GM12878 (cell line): Measurements from ENCODE around the gene MFNG. TPM values are rescaled to one million over a fixed set of nuclear protein-coding genes. Genes with fewer than 3 reads are reported as not detected.

ENCODE experiments used
- ATAC-seq: fragments of 200-7000 bp; cut with Tn5 transposase; 3 replicates; pipeline ENCODE4 v1.9.1; 2020; ENCODE audit warnings: mild to moderate bottlenecking, moderate library complexity
- BruUV-seq: library from RNA; stranded (reverse); fragments of 400-500 nt; replicated peaks from 2 replicates; lab custom pipeline; 2021; lab: Mats Ljungman, UMichigan
- CTCF ChIA-PET: fragments of 300-600 bp; sonication (Branson Sonifier 250); formaldehyde crosslinking; extraction: SDS; loops from one replicate; lab custom pipeline; 2021; ENCODE audit warnings: inconsistent platforms; lab: Yijun Ruan, JAX
- POLR2A ChIA-PET: fragments of 350-600 bp; formaldehyde crosslinking; extraction: SDS; loops from one replicate; lab custom pipeline; 2021; ENCODE audit warnings: inconsistent platforms; lab: Charles Lee
- RAD21 ChIA-PET: fragments of 300-600 bp; sonication (Branson Sonifier 250); formaldehyde crosslinking; loops from one replicate; lab custom pipeline; 2023; ENCODE audit warnings: antibody characterized with exemption; ENCODE audit not compliant: unreplicated experiment; lab: Charles Lee
- SMC1A ChIA-PET: fragments of 300-600 bp; sonication (Branson Sonifier 250); formaldehyde crosslinking; loops from one replicate; lab custom pipeline; 2023; ENCODE audit not compliant: unreplicated experiment, uncharacterized antibody; lab: Charles Lee
- DNase-seq: peaks from one replicate; pipeline ENCODE4 v3.0.0-alpha.2; 2011; ENCODE audit warnings: low read depth, low spot score
- FAIRE-seq: peaks from 3 replicates; lab custom pipeline; 2011; peaks lifted over from hg19 to GRCh38; lab: Jason Lieb, UNC
- H2AFZ ChIP-seq: 2 replicates; pipeline ENCODE4 v1.6.0; 2011; ENCODE audit warnings: low read depth, low read length, control low read depth; ENCODE audit not compliant: control insufficient read depth
- H3K27ac ChIP-seq: 2 replicates; pipeline ENCODE4 v1.5.1; 2011; ENCODE audit warnings: control low read depth; ENCODE audit not compliant: control insufficient read depth, insufficient read depth
- H3K27me3 ChIP-seq, 2 experiments: replicated peaks in 1 of 2; 2 replicates each; pipeline versions ENCODE4 v1.6.0 to v1.6.1; 2011; ENCODE audit warnings: low read length in 1 of 2; ENCODE audit not compliant: control insufficient read depth in 2 of 2, insufficient read depth in 2 of 2
- H3K36me3 ChIP-seq, 2 experiments: 2 replicates each; pipeline ENCODE4 v1.5.1; 2011; ENCODE audit warnings: low read length in 1 of 2; ENCODE audit not compliant: control insufficient read depth in 2 of 2, insufficient read depth in 2 of 2
- H3K4me1 ChIP-seq: 2 replicates; pipeline ENCODE4 v1.6.1; 2011; ENCODE audit warnings: mild to moderate bottlenecking, low read length, moderate library complexity, mixed read lengths; ENCODE audit not compliant: control insufficient read depth, insufficient read depth
- H3K4me2 ChIP-seq: 2 replicates; pipeline ENCODE4 v1.6.0; 2011; ENCODE audit warnings: control low read depth; ENCODE audit not compliant: control insufficient read depth, insufficient read depth
- H3K4me3 ChIP-seq: fragments of 200-600 bp; sonication (generic); 2 replicates; pipeline ENCODE4 v1.5.1; 2016
- H3K79me2 ChIP-seq: 2 replicates; pipeline ENCODE4 v1.6.0; 2011; ENCODE audit warnings: low read length; ENCODE audit not compliant: control insufficient read depth, insufficient read depth
- H3K9ac ChIP-seq: 2 replicates; pipeline ENCODE4 v1.8.0; 2011; ENCODE audit warnings: low read length, control low read depth, mixed read lengths; ENCODE audit not compliant: control insufficient read depth, insufficient read depth
- H3K9me3 ChIP-seq: replicated peaks from 3 replicates; pipeline ENCODE4 v1.5.1; 2011; ENCODE audit warnings: mild to moderate bottlenecking, low read length; ENCODE audit not compliant: control insufficient read depth, insufficient read depth
- H4K20me1 ChIP-seq: 2 replicates; pipeline ENCODE4 v1.6.0; 2011; ENCODE audit not compliant: control insufficient read depth, insufficient read depth
- ASH2L ChIP-seq: fragments of 300-600, 200-600 bp; sonication (generic); IDR thresholded peaks from 2 replicates; pipeline ENCODE4 v1.6.1; 2017; ENCODE audit warnings: low read depth, mild to moderate bottlenecking, borderline replicate concordance
- BRCA1 ChIP-seq: IDR thresholded peaks from 2 replicates; pipeline ENCODE4 v1.6.1; 2011; ENCODE audit warnings: low read depth, low read length, improper control_type of control experiment
- CTCF ChIP-seq, 3 experiments: IDR thresholded peaks in 2 of 3; conservative IDR thresholded peaks in 1 of 3; 2 replicates each; pipeline ENCODE4 v1.5.1; 2011; ENCODE audit warnings: low read depth in 3 of 3, low read length in 3 of 3, mild to moderate bottlenecking in 3 of 3, control low read depth in 2 of 3, moderate library complexity in 2 of 3, inconsistent platforms in 1 of 3, mixed read lengths in 1 of 3; ENCODE audit not compliant: control insufficient read depth in 2 of 3, insufficient read depth in 1 of 3; ENCODE audit errors: extremely low read depth in 1 of 3
- DPF2 ChIP-seq: fragments of 450-650 bp; IDR thresholded peaks from 2 replicates; pipeline ENCODE4 v1.6.1; 2017; ENCODE audit warnings: mild to moderate bottlenecking
- E2F8 ChIP-seq: fragments of 450-650 bp; IDR thresholded peaks from 2 replicates; pipeline ENCODE4 v1.6.1; 2018; ENCODE audit warnings: mild to moderate bottlenecking, low read depth, moderate library complexity; ENCODE audit not compliant: partially characterized antibody
- ETV6 ChIP-seq, 2 experiments: fragments of 450-650 bp in 1 of 2; IDR thresholded peaks in 1 of 2; conservative IDR thresholded peaks in 1 of 2; 2 replicates each; pipeline ENCODE4 v1.6.1; 2014; ENCODE audit warnings: antibody characterized with exemption in 1 of 2, borderline replicate concordance in 1 of 2, low read depth in 1 of 2, mild to moderate bottlenecking in 1 of 2, moderate library complexity in 1 of 2
- POLR2AphosphoS5 ChIP-seq: IDR thresholded peaks from 2 replicates; pipeline ENCODE4 v1.6.1; 2011; ENCODE audit warnings: mild to moderate bottlenecking, low read length, inconsistent platforms
- RAD21 ChIP-seq: IDR thresholded peaks from 2 replicates; pipeline ENCODE4 v1.6.1; 2011; ENCODE audit warnings: mild to moderate bottlenecking, low read depth, low read length, moderate library complexity; ENCODE audit not compliant: insufficient read depth
- REST ChIP-seq: IDR thresholded peaks from 2 replicates; pipeline ENCODE4 v1.6.1; 2012; ENCODE audit warnings: mild to moderate bottlenecking, low read depth, low read length
- SP1 ChIP-seq: IDR thresholded peaks from one replicate; pipeline ENCODE4 v1.6.1; 2011; ENCODE audit warnings: low read depth, low read length
- YBX1 ChIP-seq: fragments of 450-650 bp; IDR thresholded peaks from 2 replicates; pipeline ENCODE4 v1.6.1; 2016; ENCODE audit warnings: antibody characterized with exemption
- WGBS: methylation state at CpG from one replicate; pipeline ENCODE4 v1.1.6; 2016; ENCODE audit warnings: low lambda C conversion rate; ENCODE audit not compliant: insufficient replicate concordance, insufficient coverage; ENCODE audit errors: missing lambda C conversion rate; 5-methylcytosine and 5-hydroxymethylcytosine counted together
- in situ Hi-C: fragments of 300-500 bp; cut with MboI; formaldehyde crosslinking; loops from 9 replicates; pipeline ENCODE4 v1.14.3; 2018; ENCODE audit warnings: mixed read lengths
- intact Hi-C: fragments of 100-400 bp; cut with micrococcal nuclease; formaldehyde crosslinking; loops from one replicate; pipeline ENCODE4 v1.14.2; 2022; ENCODE audit not compliant: unreplicated experiment
- polyA plus RNA-seq, 11 experiments: library from polyadenylated mRNA; depleted of rRNA in 4 of 11; unstranded in 6 of 11; stranded (reverse) in 5 of 11; fragments of >200 nt; fragmentation: Nextera tagmentation in 4 of 11; fragmentation: Illumina TruSeq in 1 of 11; extraction: Ambion mirVana in 4 of 11; extraction: Trizol in 1 of 11; gene quantifications; 1 replicate in 1 of 11; 2 replicates in 10 of 11; pipeline versions ENCODE4 v1.2.1 to v1.2.3, GENCODE V29; 2011 to 2016; ENCODE audit warnings: inconsistent platforms in 2 of 11, missing spikeins in 2 of 11, low read depth in 1 of 11
- total RNA-seq, 4 experiments: library from RNA; depleted of rRNA in 3 of 4; stranded (reverse); fragments of >200 nt in 3 of 4; fragmentation: Illumina TruSeq in 1 of 4; extraction: Trizol in 1 of 4; gene quantifications; 2 replicates each; pipeline versions ENCODE4 v1.2.1 to v1.2.3, GENCODE V29; 2013 to 2021

MFNG gene
- total and polyA plus RNA-seq, 10 of the 15 experiments (the other 5 are each of a cell fraction or from before 2014, with no cell fraction given), result 11.5 to 117 (median 68.5) TPM

- TF ChIP-seq REST, result no peak
- TF ChIP-seq SP1, result no peak
- TF ChIP-seq ASH2L, result no peak
- no peak for TF ChIP-seq YBX1
- no peak for TF ChIP-seq POLR2AphosphoS5
- TF ChIP-seq, all 136 proteins: peak for 0
These were observed 7.8 kb upstream of the MFNG start (continued) for GRCh38 chr22:37493979-37494378.

GRCh38 chr22:37492428-37493344, 6.5 kb upstream of the MFNG start:
- no TSS peak for BruUV-seq
- no peak overlapping the region for H3K4me3 ChIP-seq
- H3K9ac ChIP-seq, result no peak overlapping the region
- TF ChIP-seq ETV6 (conservative IDR thresholded peaks at IDR 0.05 in 1 of 2, IDR thresholded peaks at IDR 0.05 in 1 of 2; ENCODE audit: borderline replicate concordance in 1 of 2, low read depth in 1 of 2) (no peak), ASH2L (no peak), RAD21 (peak; percentile 30; the same call in 1 of the 2 replicates), BRCA1 (no peak), DPF2 (peak; percentile 69), CTCF (IDR thresholded peaks at IDR 0.05 in 2 of 3, conservative IDR thresholded peaks at IDR 0.05 in 1 of 3; ENCODE audit: control insufficient read depth in 2 of 3, extremely low read depth in 1 of 3, insufficient read depth in 1 of 3, low read depth in 3 of 3, low read length in 3 of 3) (peak; percentile 57 to 67 (median 63)), E2F8 (no peak)

More at GRCh38 chr22:37492428-37493344, 6.5 kb upstream of the MFNG start:
- ChIA-PET SMC1A (no interaction called here), RAD21 (no interaction called here), POLR2A (no interaction called here), CTCF (interaction anchor here (4.1 to 11.5 kb wide), 2 partner anchors 19 to 74 kb away, joined by 12 to 75 read pairs; no protein-coding TSS in a partner anchor)
- H3K4me1 ChIP-seq, result no peaks in the 10 kb centered on the region
- no peaks in the 10 kb centered on the region for H3K79me2 ChIP-seq
- no peaks in the 10 kb centered on the region for H3K36me3 ChIP-seq
- H3K27me3 ChIP-seq, result no peaks in the 10 kb centered on the region; a peak in 1 of 4 replicates
- ATAC-seq, result peak; percentile 92
- no peaks in the 10 kb centered on the region for H4K20me1 ChIP-seq
- H3K9me3 ChIP-seq, result no peaks in the 10 kb centered on the region
- 51% methylated on average over 24 of the region's 24 CpGs for WGBS
- intact Hi-C loops (no loop called here), in situ Hi-C loops (no loop called here)
- H3K4me2 ChIP-seq, result no peak overlapping the region
- no peak overlapping the region for H3K27ac ChIP-seq
- FAIRE-seq, result peak; percentile 66
- DNase-seq, result no peak
- H2AFZ ChIP-seq, result no peak overlapping the region
